ENCODE data around the gene DYRK1A. TPM values are rescaled to one million over a fixed set of nuclear protein-coding genes. Genes with fewer than 3 reads are reported as not detected.
"Not testable (repeated sequence)": the region's sequence is repeated elsewhere in the genome, so short reads cannot be mapped to it uniquely, and the experiment has no call there.

Gene DYRK1A
- total RNA-seq, 2 experiments from 2014 or later = 53.9 to 55.4 TPM

DNA sequence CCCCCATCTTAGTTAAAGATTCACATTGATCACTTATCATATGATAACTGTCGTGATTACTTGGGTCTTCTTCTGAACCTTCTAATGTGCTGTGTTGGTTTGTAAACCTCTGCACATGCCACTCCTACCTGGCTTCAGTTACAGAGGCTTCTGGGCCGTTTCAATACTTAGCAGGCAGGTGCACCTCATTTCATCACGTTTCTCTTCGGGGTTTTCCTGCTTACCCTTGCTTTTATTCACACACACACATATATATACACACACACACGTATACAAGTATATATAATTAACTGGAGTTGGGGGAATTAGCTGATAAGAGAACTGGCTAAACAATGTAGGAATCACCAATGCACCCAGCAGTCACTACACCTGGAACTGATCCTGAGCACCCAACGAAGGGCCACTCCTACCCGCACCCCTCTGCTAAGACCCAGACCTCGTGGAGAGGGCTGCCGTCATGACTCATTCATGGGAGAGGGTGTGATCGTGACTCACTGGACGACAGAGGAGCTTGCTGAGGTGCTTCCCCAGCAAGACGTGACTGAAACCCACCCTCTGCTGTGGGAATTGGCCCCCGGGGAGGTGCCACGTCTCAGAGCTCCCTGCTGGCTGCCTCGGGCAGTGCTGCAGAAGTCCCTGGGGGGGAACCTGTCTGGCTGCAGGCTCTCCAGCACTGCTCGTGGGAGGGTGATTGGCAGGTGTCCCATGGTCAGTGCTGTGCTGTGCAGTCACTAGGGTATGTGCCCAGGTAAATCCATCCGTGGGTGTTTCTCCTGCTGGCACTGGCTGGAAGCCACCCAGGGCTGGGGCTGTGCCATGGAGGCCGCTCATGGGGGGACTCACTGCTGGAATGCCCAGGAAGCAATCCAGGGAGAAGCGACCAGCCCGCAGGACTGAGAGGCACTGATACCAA, 166.6 kb downstream of the DYRK1A start:
- ChIA-PET CTCF (interaction anchor here (1.0 to 1.6 kb wide), 2 partner anchors 31 to 266 kb away, joined by 3 to 8 read pairs; partner anchors contain the start of gene VPS26C), POLR2A (interaction anchor here (1.0 kb wide), 1 partner anchor 31 kb away, joined by 5 read pairs; no protein-coding TSS in a partner anchor)

- CTCF ChIA-PET = no interaction called here
Observed at GRCh38 chr21:37534431-37534830, 167.9 kb downstream of the DYRK1A start.

DNA sequence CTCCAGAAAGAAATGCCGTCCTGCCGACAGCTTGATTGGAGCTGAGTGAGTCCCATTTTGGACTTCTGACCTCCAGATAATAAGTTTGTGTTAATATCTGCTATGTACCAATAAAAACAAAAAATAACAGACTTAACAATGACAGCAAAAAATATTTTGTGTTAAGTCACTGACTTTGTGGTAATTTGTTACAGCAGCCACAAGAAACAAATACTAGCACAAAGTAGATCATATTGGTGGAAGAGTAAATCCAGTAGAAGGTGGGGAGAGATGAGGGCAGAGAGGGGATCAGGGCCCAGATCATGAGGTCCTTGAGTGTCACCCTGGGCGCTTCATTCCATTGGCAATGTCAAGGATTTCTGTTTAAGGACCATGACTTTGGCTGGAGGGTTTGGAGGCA, 168.6 kb downstream of the DYRK1A start:
- CTCF ChIA-PET = no interaction called here
- POLR2A ChIA-PET = no interaction called here

More at GRCh38 chr21:37534431-37534830, 167.9 kb downstream of the DYRK1A start:
- POLR2A ChIA-PET = no interaction called here

- POLR2A ChIA-PET = no interaction called here
Observed at GRCh38 chr21:37535672-37536071, 169.1 kb downstream of the DYRK1A start.

GRCh38 chr21:37536616-37537278, 170.2 kb downstream of the DYRK1A start:
- CTCF ChIA-PET = interaction anchor here (0.6 to 1.2 kb wide), 3 partner anchors 29 to 289 kb away, joined by 3 to 4 read pairs (median 3); no protein-coding TSS in a partner anchor
- POLR2A ChIA-PET = no interaction called here

More at GRCh38 chr21:37535672-37536071, 169.1 kb downstream of the DYRK1A start:
- CTCF ChIA-PET = interaction anchor here (1.2 kb wide), 1 partner anchor 71 kb away, joined by 4 read pairs; no protein-coding TSS in a partner anchor

GRCh38 chr21:37537391-37537996, 170.9 kb downstream of the DYRK1A start:
- POLR2A ChIA-PET = no interaction called here
- CTCF ChIA-PET = interaction anchor here (0.6 to 1.2 kb wide), 2 partner anchors 28 to 289 kb away, joined by 3 read pairs; no protein-coding TSS in a partner anchor

- POLR2A ChIA-PET = interaction anchor here (0.7 kb wide), 1 partner anchor 265 kb away, joined by 4 read pairs; no protein-coding TSS in a partner anchor
- CTCF ChIA-PET = no interaction called here
Observed at GRCh38 chr21:37538971-37539590, 172.5 kb downstream of the DYRK1A start.

DNA sequence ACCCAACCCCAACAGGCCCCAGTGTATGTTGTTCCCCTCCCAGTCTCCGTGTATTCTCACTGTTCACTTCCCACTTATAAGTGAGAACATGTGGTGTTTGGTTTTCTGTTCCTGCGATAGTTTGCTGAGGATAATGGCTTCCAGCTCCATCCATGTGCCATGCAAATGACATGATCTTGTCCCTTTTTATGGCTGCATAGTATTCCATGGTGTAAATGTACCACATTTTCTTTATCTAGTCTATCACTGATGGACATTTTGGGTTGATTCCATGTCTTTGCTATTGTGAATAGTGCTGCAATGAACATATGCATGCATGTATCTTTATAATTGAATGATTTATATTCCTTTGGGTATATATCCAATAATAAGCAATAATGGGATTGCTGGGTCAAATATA, 174.6 kb downstream of the DYRK1A start:
- POLR2A ChIA-PET, CTCF ChIA-PET: not testable (repeated sequence)

DNA sequence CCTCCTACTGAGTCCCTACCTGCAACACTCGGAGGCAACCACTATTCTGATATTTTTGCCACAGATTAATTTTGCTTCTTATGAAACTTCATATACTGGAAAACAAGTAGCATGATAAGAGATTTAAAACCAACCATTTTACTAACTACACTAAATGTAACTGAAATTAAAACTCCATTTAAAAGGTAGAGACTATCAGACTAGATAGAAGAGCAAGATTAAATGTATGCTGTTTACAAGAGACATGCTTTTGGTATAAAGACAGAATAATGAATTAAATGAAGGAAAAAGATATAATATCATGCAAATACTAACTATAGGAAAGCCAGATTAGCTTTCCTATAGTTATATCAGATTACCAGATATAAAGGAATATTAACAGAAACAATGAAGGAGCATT, 175.9 kb downstream of the DYRK1A start:
- ChIA-PET CTCF (no interaction called here), POLR2A (no interaction called here)

- ChIA-PET POLR2A (no interaction called here), CTCF (no interaction called here)
Observed at GRCh38 chr21:37546299-37546908, 179.8 kb downstream of the DYRK1A start.

GRCh38 chr21:37546949-37547614, 180.5 kb downstream of the DYRK1A start:
- ChIA-PET CTCF (no interaction called here), POLR2A (no interaction called here)

DNA sequence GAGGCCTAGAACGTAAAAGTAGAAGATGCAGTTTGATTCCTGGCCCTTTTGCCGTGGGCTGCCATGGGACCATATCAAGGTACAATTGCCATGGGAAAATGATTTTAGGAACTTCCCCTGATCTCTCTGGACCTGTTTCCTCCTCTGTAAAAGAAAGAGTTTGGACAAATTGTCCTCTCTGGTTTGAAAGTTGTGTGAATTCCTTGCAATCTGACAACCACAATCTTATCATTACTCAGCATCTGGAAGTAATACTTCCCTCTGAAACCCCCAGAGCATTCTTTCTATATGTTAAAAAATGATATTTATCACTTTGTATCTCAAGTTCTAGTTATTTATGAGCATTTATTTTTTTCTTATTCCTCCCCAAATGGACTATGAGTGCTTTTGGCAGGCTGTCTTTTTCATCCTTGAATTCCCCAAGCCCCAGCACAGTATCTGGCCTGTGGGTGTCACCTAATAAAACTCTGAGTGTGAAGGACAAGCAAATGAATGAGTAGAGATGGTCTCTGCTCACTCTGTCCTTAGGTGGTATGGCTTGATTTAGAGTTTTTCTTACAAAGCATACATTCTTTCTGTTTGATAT, 181.1 kb downstream of the DYRK1A start:
- CTCF ChIA-PET = no interaction called here
- POLR2A ChIA-PET = no interaction called here

DNA sequence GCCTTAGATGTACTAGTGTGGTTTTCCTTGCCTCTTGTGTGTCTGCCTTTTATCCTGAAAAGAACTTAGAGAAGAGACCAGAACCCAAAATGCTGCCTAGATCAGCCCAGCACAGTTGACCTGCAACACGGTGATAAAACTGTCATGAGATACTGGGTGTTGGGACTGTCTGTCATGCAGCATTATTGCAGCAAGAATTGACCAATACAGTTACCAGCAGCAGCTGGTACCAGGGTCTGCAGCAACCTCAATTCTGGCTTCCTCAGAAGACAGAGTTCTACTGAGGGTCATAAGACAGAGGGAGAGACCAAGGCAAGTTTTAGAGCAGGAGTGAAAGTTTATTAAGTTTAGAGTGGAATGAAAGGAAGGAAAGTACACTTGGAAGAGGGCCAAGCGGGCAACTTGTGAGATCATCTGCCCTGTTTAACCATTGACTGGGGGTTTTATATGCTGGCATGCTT, 182.0 kb downstream of the DYRK1A start:
- ChIA-PET POLR2A (no interaction called here), CTCF (no interaction called here)

DNA sequence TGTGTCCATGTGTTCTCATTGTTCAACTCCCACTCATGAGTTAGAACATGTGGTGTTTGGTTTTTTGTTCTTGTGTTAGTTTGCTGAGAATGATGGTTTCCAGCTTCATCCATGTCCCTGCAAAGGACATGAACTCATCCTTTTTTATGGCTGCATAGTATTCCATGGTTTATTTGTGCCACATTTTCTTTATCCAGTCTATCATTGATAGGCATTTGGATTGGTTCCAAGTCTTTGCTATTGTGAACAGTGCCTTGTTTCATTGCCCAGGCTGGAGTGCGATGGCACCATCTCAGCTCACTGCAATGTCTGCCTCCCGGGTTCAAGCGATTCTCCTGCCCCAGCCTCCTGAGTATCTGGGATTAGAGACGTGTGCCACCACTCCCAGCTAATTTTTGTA, 183.2 kb downstream of the DYRK1A start:
- CTCF ChIA-PET, POLR2A ChIA-PET: not testable (repeated sequence)

GRCh38 chr21:37550157-37550556, 183.6 kb downstream of the DYRK1A start:
- ChIA-PET CTCF (no interaction called here), POLR2A (no interaction called here)

DNA sequence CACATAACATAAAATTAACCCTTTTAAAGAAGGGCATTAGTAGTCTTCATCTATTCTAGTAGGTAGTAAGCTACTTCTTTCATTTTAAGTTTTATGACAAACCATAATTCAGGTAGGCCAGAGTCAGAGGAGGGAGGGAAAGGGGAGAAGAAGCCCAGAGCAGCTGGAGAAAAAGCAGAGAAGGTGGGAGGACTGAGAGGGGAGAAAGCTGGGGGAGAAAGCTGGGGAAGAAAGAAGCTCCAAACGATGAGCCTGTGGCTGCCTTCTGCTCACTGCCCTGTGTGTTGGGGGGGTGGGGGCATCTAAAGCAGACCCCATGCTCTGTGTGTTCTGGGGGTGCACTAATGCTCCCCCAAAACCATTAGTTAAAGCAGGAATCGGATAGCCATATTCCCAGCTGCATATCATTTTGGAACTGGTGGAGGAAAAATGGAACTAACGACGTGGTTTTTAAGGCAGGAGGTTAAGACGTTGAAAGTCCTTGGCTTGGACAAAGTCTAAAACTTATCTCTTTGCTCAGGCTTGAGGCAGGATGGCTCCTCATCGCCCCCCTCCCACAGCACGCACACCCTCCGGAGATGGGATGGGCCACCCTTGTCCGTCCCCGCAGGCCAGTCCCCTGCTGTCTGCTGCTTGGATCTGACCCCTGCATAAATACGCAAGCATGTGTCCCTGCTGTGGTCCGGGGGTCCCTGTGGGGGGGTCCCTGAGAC, 184.2 kb downstream of the DYRK1A start:
- POLR2A ChIA-PET = no interaction called here
- CTCF ChIA-PET = no interaction called here

GRCh38 chr21:37551331-37551992, 184.9 kb downstream of the DYRK1A start:
- ChIA-PET CTCF (no interaction called here), POLR2A (no interaction called here)

- ChIA-PET POLR2A (no interaction called here), CTCF (no interaction called here)
Observed at GRCh38 chr21:37551993-37552355, 185.4 kb downstream of the DYRK1A start.
